ENCODE results near the gene RAP1GAP2. TPM values are rescaled to one million over a fixed set of nuclear protein-coding genes. Genes with fewer than 3 reads are reported as not detected.

RAP1GAP2 gene
- total RNA-seq, 4 donors from 2014 or later: 4.9 to 12.4 (median 10.0) TPM

DNA sequence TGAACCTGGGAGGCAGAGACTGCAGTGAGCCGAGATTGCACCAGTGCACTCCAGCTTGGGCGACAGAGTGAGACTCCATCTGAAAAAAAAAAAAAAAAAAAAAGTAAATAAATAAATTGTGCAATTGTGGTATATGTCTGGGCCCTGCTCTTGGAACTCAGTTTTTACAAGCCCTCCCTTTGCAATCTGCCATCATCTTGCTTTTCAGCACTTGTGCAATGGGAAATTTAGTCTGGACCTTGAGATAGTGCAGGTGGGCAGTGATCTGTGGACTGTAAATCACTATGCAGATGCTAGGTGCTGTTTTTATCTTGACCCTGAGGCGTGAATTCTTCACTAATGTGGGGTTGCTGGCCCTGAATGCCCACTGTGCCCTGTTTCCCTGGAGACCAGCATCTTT is 6.5 kb upstream of the RAP1GAP2 start:
- H3K9me3 ChIP-seq: no peaks in the 10 kb centered on the region
- no peak for DNase-seq
- 39 to 52% methylated on average over 2 to 3 of the region's 3 CpGs for WGBS, 2 donors
- H3K27me3 ChIP-seq: peaks cover 0 to 40% (median 0%) of the 10 kb centered on the region in 4 donors
- H3K27ac ChIP-seq: no peak overlapping the region
- H3K4me1 ChIP-seq: peaks cover 0 to 14% (median 5%) of the 10 kb centered on the region in 3 donors
- no peaks in the 10 kb centered on the region for H3K36me3 ChIP-seq
- H3K4me3 ChIP-seq: no peak overlapping the region
- TF ChIP-seq POLR2A (IDR thresholded peaks at IDR 0.05): no peak
- TF ChIP-seq, protein P1, sequence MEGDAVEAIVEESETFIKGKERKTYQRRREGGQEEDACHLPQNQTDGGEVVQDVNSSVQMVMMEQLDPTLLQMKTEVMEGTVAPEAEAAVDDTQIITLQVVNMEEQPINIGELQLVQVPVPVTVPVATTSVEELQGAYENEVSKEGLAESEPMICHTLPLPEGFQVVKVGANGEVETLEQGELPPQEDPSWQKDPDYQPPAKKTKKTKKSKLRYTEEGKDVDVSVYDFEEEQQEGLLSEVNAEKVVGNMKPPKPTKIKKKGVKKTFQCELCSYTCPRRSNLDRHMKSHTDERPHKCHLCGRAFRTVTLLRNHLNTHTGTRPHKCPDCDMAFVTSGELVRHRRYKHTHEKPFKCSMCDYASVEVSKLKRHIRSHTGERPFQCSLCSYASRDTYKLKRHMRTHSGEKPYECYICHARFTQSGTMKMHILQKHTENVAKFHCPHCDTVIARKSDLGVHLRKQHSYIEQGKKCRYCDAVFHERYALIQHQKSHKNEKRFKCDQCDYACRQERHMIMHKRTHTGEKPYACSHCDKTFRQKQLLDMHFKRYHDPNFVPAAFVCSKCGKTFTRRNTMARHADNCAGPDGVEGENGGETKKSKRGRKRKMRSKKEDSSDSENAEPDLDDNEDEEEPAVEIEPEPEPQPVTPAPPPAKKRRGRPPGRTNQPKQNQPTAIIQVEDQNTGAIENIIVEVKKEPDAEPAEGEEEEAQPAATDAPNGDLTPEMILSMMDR (IDR thresholded peaks at IDR 0.05): no peak
- intact Hi-C loops (cut with DNase I): no loop called here

DNA sequence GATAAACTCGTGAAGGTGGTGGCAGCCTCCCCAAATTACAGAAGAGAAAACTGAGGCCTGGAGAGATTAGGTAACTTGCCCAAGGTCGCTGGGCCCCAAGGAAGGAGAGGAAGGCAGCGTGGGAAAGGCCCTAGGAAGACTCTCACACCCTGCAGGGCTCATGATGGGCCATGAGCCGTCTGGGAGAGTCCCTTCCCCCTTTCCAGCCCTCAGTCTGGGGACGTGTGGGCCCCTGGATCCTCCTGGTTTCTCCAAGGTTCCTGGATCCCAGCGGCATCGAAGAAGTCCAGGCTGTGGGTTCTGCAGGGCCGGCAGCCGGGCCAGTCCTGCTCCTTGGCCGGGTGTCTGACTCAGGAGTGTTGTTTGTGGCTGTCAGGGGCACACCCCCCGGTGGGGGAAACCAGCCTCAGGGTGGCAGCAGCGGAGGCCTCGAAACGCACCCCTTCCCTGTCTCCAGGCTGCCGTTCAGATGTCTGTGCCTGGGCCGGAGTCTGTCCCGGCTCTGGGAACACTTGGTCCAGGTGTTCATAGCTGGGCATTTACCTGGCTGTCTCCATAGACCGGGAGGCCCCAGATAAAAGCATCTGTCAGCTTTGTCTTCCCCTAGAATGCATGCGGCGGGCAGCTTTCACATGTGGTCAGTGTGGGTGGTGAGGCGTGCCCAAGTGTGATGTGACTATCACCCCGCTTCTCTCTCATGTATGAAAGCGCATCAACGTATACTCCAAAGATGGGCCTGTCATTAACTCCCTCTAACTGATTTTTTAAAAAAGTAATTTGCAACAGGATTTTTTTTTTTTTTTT is 3.7 kb upstream of the RAP1GAP2 start:
- Histone ChIP-seq H3K27me3 (peaks cover 0 to 67% (median 0%) of the 10 kb centered on the region in 4 donors), H3K4me3 (no peak overlapping the region), H3K27ac (no peak overlapping the region), H3K9me3 (no peaks in the 10 kb centered on the region), H3K36me3 (no peaks in the 10 kb centered on the region), H3K4me1 (peaks cover 0 to 20% (median 0%) of the 10 kb centered on the region in 3 donors)
- DNase-seq: no peak
- WGBS, 2 donors: 51 to 53% methylated on average over 6 to 19 of the region's 24 CpGs
- TF ChIP-seq, protein P1 (IDR thresholded peaks at IDR 0.05): no peak
- no peak for TF ChIP-seq POLR2A (IDR thresholded peaks at IDR 0.05)
- intact Hi-C loops (cut with DNase I): no loop called here

DNA sequence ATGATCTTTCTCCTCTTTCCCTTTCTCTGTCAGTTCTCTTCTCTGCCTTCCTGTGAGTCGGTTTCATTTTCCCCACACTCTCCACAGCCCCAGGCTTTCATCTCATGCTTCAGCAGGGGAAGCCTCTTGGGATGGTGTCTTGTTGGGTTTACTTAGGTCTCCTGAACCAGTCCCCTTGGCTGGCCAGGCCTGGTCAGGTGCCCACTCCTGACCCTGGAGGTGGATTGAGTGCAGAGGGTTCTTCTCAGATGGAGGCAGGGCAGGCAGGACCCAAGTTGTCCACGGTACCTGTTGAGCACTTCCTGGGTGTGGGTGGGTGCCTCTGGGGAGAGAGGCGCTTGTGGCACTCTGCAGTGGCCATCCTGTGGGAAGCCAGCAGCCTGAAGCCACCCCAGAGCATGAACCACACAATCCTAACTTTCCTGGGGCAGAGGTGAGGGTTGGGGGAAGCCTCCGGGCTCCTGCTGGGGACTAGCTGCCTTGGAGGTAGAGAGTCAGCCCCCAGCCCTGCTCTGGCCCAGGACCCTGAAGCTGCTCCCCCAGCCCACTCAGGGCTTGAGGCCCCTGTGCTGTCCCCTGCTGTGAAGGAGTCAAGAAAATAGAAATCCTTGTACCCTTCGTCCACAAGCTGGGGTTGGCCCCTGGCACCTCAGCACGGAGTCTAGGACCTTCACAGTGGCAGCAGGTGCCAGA is 2.0 kb upstream of the RAP1GAP2 start:
- no peak for DNase-seq
- no peaks in the 10 kb centered on the region for H3K36me3 ChIP-seq
- H3K9me3 ChIP-seq: no peaks in the 10 kb centered on the region
- H3K27ac ChIP-seq: no peak overlapping the region
- H3K4me1 ChIP-seq: peaks cover 0 to 24% (median 0%) of the 10 kb centered on the region in 3 donors
- no peak for TF ChIP-seq POLR2A (IDR thresholded peaks at IDR 0.05)
- TF ChIP-seq, protein P1 (IDR thresholded peaks at IDR 0.05): no peak
- WGBS, 2 donors: 62 to 73% methylated on average over 4 to 5 of the region's 6 CpGs
- no peak overlapping the region for H3K4me3 ChIP-seq
- peaks cover 0 to 83% (median 0%) of the 10 kb centered on the region in 4 donors for H3K27me3 ChIP-seq
- intact Hi-C loops (cut with DNase I): no loop called here

DNA sequence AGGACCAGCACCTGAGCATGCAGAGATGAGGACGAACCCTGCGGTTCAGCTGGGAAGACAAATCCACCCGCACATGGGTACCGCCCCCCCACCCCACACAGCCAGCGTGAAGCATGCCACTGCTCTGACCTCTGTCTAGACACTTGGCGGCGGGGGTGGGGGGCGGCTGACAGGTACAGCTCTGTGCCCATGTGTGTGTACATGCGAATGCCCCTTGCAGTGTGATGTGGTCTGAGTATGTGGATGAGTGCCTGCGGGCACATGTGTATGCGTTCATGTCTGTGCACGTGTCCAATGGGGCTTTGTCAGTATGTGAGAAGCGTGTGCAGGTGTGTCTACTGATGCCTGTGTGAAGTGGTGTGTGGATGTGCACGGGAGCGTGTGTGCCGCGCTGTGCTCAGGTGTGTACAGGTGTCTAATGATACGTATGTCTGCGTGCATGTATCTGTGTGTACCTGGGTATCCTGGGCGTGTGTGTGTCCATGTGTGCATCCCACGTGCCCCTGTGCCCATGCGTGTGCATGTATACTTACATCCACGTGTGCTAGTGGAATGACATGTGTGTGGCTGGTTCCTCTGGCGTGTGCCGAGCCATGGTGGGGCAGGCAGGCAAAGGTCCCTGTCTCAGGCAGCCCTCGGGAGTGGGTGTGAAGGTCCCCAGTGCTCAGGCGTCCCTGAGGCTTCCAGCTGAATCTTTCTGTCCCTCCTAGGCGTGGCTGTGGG is 636 bp upstream of the RAP1GAP2 start:
- 35 to 73% methylated on average over 9 to 16 of the region's 28 CpGs for WGBS, 2 donors
- H3K9me3 ChIP-seq: no peaks in the 10 kb centered on the region
- no peak for TF ChIP-seq POLR2A (IDR thresholded peaks at IDR 0.05)
- TF ChIP-seq, protein P1 (IDR thresholded peaks at IDR 0.05): no peak
- intact Hi-C loops (cut with DNase I): no loop called here
- peak overlapping the region in 3 of 4 donors; percentile 10 to 52 (median 28) for H3K4me3 ChIP-seq
- H3K4me1 ChIP-seq: peaks cover 0 to 24% (median 0%) of the 10 kb centered on the region in 3 donors
- peaks cover 0 to 89% (median 0%) of the 10 kb centered on the region in 4 donors for H3K27me3 ChIP-seq
- H3K36me3 ChIP-seq: no peaks in the 10 kb centered on the region
- no peak overlapping the region for H3K27ac ChIP-seq
- no peak for DNase-seq
